Left lung (tissue), 14 donors: ENCODE data around the gene HIP1. TPM values are rescaled to one million over a fixed set of nuclear protein-coding genes. Genes with fewer than 3 reads are reported as not detected.
"Not testable (repeated sequence)": the region's sequence is repeated elsewhere in the genome, so short reads cannot be mapped to it uniquely, and the experiment has no call there.

Source experiments
- ATAC-seq: fragments of 200-7000 bp; cut with Tn5 transposase; one replicate; pipeline ENCODE4 v1.9.1; 2020; ENCODE audit warnings: moderate library complexity
- DNase-seq, 4 donors: peaks; one replicate each; pipeline ENCODE4 v3.0.0-alpha.2; 2013 to 2020
- H3K27ac ChIP-seq, 2 donors: fragments of 200-600 bp; sonication (generic) in 1 of 2; one replicate each; pipeline versions ENCODE4 v1.5.0 to v1.8.0; 2020 to 2021
- H3K27me3 ChIP-seq, 2 donors: fragments of 200-600 bp; sonication (generic) in 1 of 2; one replicate each; pipeline versions ENCODE4 v1.5.0 to v1.8.0; 2020 to 2021
- H3K36me3 ChIP-seq, 2 donors: fragments of 200-600 bp; sonication (generic) in 1 of 2; one replicate each; pipeline versions ENCODE4 v1.5.0 to v1.8.0; 2020 to 2021
- H3K4me1 ChIP-seq, 2 donors: fragments of 200-600 bp; one replicate each; pipeline ENCODE4 v1.8.0; 2021
- H3K4me3 ChIP-seq, 2 donors: fragments of 200-600 bp; sonication (generic) in 1 of 2; one replicate each; pipeline versions ENCODE4 v1.5.0 to v1.8.0; 2020 to 2021; ENCODE audit warnings: mild to moderate bottlenecking in 1 of 2
- H3K9me3 ChIP-seq, 2 donors: fragments of 200-600 bp; sonication (generic) in 1 of 2; one replicate each; pipeline versions ENCODE4 v1.5.0 to v1.8.0; 2020 to 2021
- intact Hi-C, 2 donors: fragments of 100-400 bp; cut with DNase I; formaldehyde crosslinking; loops; one replicate each; pipeline versions ENCODE4 v1.11.2 to v1.14.2; 2022
- long read RNA-seq, 12 donors: library from polyadenylated mRNA in 2 of 12; unstranded in 2 of 12; transcript quantifications; one replicate each; pipeline ENCODE4 v2.0.0 and lab custom pipeline, GENCODE V29; 2019 to 2026
- polyA plus RNA-seq, 6 donors: library from polyadenylated mRNA; unstranded; fragments of 120-200 nt; gene quantifications; one replicate each; pipeline ENCODE4 v1.2.1, GENCODE V29; 2013; ENCODE audit not compliant: insufficient read length in 6 of 6
- total RNA-seq, 2 donors: library from RNA; stranded (reverse); fragmentation: NEBNext Ultra II Directional; extraction: Animal tissue kit (Norgen Biotek cat#: 25700); gene quantifications; one replicate each; pipeline ENCODE4 v1.2.1, GENCODE V29; 2021
- TF ChIP-seq, protein P1 (sequence below), 2 donors: fragments of 200-600 bp; sonication (generic) in 1 of 2; IDR thresholded peaks; one replicate each; pipeline versions ENCODE4 v1.5.0 to v1.8.0; 2021; ENCODE audit warnings: antibody characterized with exemption in 2 of 2
- donor health status: DM: no; HTN: yes; CAD: no.
- donor health status: DM: no; HTN: no; CAD: no.

HIP1 gene
- total RNA-seq (10 to 100 TPM; 83.8 to 84.2 TPM), polyA plus RNA-seq (10 to 100 TPM; 41.9 to 51.1 (median 45.2) TPM)
- long read RNA-seq, donor 1, partial matches to known transcripts: 25 of 25 reads
- long read RNA-seq, donor 1, other reads (novel, unspliced or antisense): 0 of 25 reads
- long read RNA-seq, donor 2, full-length matches to known transcripts: 5 of 5 reads
- long read RNA-seq, donor 2, partial matches to known transcripts: 0 of 5 reads
- long read RNA-seq, donor 2, other reads (novel, unspliced or antisense): 0 of 5 reads
- long read RNA-seq, donor 3, partial matches to known transcripts: 9 of 9 reads
- long read RNA-seq, donor 3, other reads (novel, unspliced or antisense): 0 of 9 reads
- long read RNA-seq, donor 4, partial matches to known transcripts: 7 of 13 reads
- long read RNA-seq, donor 4, other reads (novel, unspliced or antisense): 5 of 13 reads
- long read RNA-seq, donor 5, partial matches to known transcripts: 11 of 11 reads
- long read RNA-seq, donor 5, other reads (novel, unspliced or antisense): 0 of 11 reads
- long read RNA-seq, donor 6, partial matches to known transcripts: 0 of 1 reads
- long read RNA-seq, donor 6, other reads (novel, unspliced or antisense): 0 of 1 reads
- long read RNA-seq, donor 7, full-length matches to known transcripts: 1 of 15 reads
- long read RNA-seq, donor 7, partial matches to known transcripts: 14 of 15 reads
- long read RNA-seq, donor 7, other reads (novel, unspliced or antisense): 0 of 15 reads
- long read RNA-seq, donor 8, partial matches to known transcripts: 9 of 9 reads
- long read RNA-seq, donor 8, other reads (novel, unspliced or antisense): 0 of 9 reads
- long read RNA-seq, donor 9: 0 reads
- long read RNA-seq, donor 10, partial matches to known transcripts: 1 of 8 reads
- long read RNA-seq, donor 10, other reads (novel, unspliced or antisense): 7 of 8 reads
- long read RNA-seq, donor 11, partial matches to known transcripts: 5 of 6 reads
- long read RNA-seq, donor 11, other reads (novel, unspliced or antisense): 0 of 6 reads
- long read RNA-seq, donor 12, partial matches to known transcripts: 9 of 9 reads
- long read RNA-seq, donor 12, other reads (novel, unspliced or antisense): 0 of 9 reads

DNA sequence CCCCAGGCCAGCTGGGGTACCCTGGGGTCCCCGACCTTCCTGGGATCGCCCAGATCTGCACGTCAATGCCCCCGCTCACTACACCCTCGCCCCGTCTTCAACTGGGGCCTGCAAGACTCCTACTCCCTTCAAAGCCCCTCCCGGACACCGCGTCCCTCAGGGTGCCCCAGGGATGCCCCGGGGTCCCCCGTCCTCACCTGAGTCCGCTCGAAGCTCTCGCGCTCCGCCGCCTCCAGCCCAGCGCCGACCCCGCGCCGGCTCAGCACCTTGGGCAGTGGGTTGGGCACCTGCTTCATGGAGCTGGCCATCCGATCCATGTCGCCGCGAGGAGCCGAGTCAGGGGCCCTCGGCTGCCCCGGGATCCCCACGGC, at the start of gene HIP1:
Gene HIP1 (minus strand): TSS at position 338 of the 371 bp plus-strand sequence. CDS start 21 bp downstream, at position 317.
- H3K4me1 ChIP-seq: peaks cover 5 to 39% of the 10 kb centered on the region in 2 donors
- H3K4me3 ChIP-seq: peak within 1 kb of the TSS; percentile 90 to 98
- no peaks in the 10 kb centered on the region for H3K36me3 ChIP-seq
- peak within 1 kb of the TSS; percentile 92 to 96 for H3K27ac ChIP-seq
- no peak for DNase-seq
- TF ChIP-seq, protein P1, sequence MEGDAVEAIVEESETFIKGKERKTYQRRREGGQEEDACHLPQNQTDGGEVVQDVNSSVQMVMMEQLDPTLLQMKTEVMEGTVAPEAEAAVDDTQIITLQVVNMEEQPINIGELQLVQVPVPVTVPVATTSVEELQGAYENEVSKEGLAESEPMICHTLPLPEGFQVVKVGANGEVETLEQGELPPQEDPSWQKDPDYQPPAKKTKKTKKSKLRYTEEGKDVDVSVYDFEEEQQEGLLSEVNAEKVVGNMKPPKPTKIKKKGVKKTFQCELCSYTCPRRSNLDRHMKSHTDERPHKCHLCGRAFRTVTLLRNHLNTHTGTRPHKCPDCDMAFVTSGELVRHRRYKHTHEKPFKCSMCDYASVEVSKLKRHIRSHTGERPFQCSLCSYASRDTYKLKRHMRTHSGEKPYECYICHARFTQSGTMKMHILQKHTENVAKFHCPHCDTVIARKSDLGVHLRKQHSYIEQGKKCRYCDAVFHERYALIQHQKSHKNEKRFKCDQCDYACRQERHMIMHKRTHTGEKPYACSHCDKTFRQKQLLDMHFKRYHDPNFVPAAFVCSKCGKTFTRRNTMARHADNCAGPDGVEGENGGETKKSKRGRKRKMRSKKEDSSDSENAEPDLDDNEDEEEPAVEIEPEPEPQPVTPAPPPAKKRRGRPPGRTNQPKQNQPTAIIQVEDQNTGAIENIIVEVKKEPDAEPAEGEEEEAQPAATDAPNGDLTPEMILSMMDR (IDR thresholded peaks at IDR 0.05): no peak
- no peaks in the 10 kb centered on the region for H3K9me3 ChIP-seq
- intact Hi-C loops: no loop called here
- no peaks in the 10 kb centered on the region for H3K27me3 ChIP-seq
- ATAC-seq: no peak

DNA sequence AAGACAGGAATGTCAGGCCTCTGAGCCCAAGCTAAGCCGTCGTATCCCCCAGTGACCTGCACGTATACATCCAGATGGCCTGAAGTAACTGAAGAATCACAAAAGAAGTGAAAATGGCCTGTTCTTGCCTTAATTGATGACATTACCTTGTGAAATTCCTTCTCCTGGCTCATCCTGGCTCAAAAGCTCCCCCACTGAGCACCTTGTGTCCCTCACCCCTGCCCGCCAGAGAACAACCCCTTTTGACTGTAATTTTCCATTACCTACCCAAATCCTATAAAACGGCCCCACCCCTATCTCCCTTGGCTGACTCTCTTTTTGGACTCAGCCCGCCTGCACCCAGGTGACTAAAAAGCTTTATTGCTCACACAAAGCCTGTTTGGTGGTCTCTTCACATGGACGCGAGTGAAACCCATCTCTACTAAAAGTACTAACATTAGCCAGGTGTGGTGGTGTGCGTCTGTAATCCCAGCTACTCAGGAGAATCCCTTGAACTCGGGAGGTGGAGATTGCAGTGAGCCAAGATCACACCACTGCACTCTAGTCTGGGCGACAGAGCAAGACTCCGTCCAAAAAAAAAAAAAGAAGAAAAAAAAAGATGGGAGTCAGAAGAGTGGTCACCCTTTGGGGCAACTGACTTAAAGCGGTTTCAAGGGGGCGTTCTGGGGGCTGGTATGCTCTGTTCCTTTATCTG, 49.6 kb upstream of the HIP1 start:
- ATAC-seq, H3K27me3 ChIP-seq, H3K27ac ChIP-seq, H3K36me3 ChIP-seq, H3K4me3 ChIP-seq, DNase-seq, H3K9me3 ChIP-seq, intact Hi-C loops, H3K4me1 ChIP-seq: not testable (repeated sequence)

GRCh38 chr7:75783058-75783457, 44.3 kb upstream of the HIP1 start:
- H3K27me3 ChIP-seq, H3K4me3 ChIP-seq, H3K36me3 ChIP-seq, ATAC-seq, H3K9me3 ChIP-seq, DNase-seq, H3K27ac ChIP-seq, H3K4me1 ChIP-seq, intact Hi-C loops: not testable (repeated sequence)

DNA sequence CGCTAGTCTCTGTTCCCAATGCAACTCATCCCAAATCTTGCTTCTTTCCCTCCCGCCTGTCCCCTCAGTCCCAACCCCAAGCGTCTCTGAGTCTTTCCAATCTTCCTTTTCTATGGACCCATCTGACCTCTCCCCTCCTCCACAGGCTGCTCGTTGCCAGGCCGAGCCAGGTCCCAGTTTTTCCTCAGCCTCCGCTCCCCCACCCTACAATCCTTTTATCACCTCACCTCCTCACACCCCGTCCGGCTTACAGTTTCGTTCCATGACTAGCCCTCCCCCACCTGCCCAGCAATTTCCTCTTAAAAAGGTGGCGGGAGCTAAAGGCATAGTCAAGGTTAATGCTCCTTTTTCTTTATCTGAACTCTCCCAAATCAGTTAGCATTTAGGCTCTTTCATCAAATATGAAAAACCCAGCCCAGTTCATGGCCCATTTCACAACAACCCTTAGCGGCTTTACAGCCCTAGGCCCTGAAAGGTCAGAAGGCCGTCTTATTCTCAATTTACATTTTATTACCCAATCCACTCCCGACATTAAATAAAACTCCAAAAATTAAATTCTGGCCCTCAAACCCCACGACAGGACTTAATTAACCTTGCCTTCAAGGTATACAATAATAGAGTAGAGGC, 42.0 kb upstream of the HIP1 start:
- ATAC-seq, H3K4me1 ChIP-seq, H3K27ac ChIP-seq, DNase-seq, H3K36me3 ChIP-seq, H3K4me3 ChIP-seq, H3K9me3 ChIP-seq, intact Hi-C loops, H3K27me3 ChIP-seq: not testable (repeated sequence)

- H3K36me3 ChIP-seq, H3K27ac ChIP-seq, ATAC-seq, intact Hi-C loops, H3K4me3 ChIP-seq, DNase-seq, H3K9me3 ChIP-seq, H3K27me3 ChIP-seq, H3K4me1 ChIP-seq: not testable (repeated sequence)
Measured at GRCh38 chr7:75779516-75779915, 40.8 kb upstream of the HIP1 start.

DNA sequence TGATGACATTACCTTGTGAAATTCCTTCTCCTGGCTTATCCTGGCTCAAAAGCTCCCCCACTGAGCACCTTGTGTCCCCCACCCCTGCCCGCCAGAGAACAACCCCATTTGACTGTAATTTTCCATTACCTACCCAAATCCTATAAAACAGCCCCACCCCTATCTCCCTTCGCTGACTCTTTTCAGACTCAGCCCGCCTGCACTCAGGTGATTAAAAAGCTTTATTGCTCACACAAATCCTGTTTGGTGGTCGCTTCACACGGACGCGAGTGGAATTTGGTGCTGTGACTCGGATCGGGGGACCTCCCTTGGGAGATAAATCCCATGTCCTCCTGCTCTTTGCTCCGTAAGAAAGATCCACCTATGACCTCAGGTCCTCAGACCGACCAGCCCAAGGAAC, 40.3 kb upstream of the HIP1 start:
- H3K9me3 ChIP-seq, DNase-seq, intact Hi-C loops, H3K36me3 ChIP-seq, H3K27ac ChIP-seq, H3K4me1 ChIP-seq, H3K4me3 ChIP-seq, ATAC-seq, H3K27me3 ChIP-seq: not testable (repeated sequence)

GRCh38 chr7:75776295-75776971, 37.7 kb upstream of the HIP1 start:
- peaks cover 0 to 5% of the 10 kb centered on the region in 2 donors for H3K27me3 ChIP-seq
- ATAC-seq: peak; percentile 35
- no peak overlapping the region for H3K27ac ChIP-seq
- H3K9me3 ChIP-seq: no peaks in the 10 kb centered on the region
- DNase-seq: no peak
- no peaks in the 10 kb centered on the region for H3K4me1 ChIP-seq
- intact Hi-C loops: no loop called here
- no peak overlapping the region for H3K4me3 ChIP-seq
- TF ChIP-seq, protein P1 (IDR thresholded peaks at IDR 0.05): no peak
- no peaks in the 10 kb centered on the region for H3K36me3 ChIP-seq

DNA sequence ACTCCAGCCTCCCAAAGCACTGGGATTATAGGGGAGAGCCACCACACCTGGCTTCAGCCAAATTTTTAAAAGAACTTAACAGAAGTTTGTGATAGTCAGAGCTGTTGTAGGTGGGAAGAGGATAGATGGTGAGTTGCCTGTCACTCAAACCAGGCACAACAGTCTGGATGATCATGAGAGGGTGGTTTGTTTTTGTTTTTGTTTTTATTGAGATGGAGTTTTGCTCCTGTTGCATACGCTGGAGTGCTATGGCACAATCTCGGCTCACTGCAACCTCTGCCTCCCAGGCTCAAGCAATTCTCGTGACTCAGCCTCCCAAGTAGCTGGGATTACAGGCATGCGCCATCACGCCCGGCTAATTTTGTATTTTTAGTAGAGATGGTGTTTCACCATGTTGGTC, 35.2 kb upstream of the HIP1 start:
- H3K4me1 ChIP-seq, H3K27me3 ChIP-seq, H3K27ac ChIP-seq, ATAC-seq, DNase-seq, H3K36me3 ChIP-seq, intact Hi-C loops, H3K9me3 ChIP-seq, H3K4me3 ChIP-seq: not testable (repeated sequence)
